Endometrial microvascular endothelial cells (primary cell): ENCODE measurements around the gene AKAP6. TPM values are rescaled to one million over a fixed set of nuclear protein-coding genes. Genes with fewer than 3 reads are reported as not detected.

Source experiments
- in situ Hi-C: cut with HindIII; loops from 2 replicates; pipeline ENCODE4 v1.10.0; 2017; ENCODE audit warnings: low sequenced_read_pairs, low pct_unique_long_range_greater_than_20kb; ENCODE audit errors: inconsistent ontology term
- total RNA-seq: library from RNA; depleted of rRNA; stranded (reverse); fragments of >200 nt; gene quantifications from one replicate; pipeline ENCODE4 v1.2.3, GENCODE V29; 2015; ENCODE audit errors: inconsistent ontology term

The AKAP6 gene
- total RNA-seq, 1 donor from 2014 or later, result under 0.01 TPM

DNA sequence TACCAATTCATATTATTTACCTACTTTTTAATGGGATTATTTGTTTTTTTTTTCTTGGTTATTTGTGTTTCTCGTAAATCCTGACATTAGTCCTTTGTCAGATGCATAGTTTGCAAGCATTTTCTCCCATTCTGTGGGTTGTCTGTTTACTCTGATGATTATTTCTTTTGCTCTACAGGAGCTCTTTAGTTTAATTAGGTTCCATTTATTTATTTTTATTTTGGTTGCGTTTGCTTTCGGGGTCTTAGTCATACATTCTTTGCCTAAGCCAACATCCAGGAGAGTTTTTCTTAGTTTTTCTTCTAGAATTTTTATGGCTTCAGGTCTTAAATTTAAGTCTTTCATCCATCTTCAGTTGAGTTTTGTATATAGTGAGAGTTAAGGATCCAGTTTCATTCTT lies 289.9 kb downstream of the AKAP6 start:
- in situ Hi-C loops, result no loop called here

DNA sequence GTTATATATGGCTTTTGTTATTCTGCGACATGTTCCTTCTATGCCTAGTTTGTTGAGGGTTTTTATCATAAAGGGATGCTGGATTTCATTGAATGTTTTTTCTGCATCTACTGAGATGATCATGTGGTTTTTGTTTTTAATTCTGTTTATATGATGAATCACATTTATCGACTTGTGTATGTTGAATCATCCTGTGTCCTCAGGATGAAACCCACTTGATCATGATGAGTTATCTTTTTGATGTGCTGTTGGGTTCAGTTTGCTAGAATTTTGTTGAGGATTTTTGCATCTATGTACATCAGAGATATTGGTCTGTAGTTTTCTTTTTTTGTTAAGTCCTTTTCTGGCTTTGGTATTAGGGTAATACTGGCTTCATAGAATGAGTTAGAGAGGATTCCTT lies 291.2 kb downstream of the AKAP6 start:
- in situ Hi-C loops, result no loop called here

DNA sequence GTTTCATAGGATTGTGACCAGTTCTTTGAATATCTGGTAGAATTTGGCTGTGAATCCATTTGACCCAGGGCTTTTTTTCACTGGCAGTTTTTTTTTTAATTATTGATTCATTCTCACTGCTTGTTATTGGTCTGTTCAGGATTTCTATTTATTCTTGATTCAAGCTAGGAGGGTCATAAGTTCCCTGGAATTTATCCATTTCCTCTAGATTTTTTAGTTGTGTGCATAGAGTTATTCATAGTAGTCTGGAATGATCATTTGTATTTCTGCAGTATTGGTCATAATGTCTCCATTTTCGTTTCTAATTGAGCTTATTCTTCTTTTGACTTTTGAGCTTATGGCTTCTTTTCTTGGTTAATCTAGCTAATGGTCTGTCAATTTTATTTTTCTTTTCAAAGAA lies 291.6 kb downstream of the AKAP6 start:
- in situ Hi-C loops, result no loop called here

DNA sequence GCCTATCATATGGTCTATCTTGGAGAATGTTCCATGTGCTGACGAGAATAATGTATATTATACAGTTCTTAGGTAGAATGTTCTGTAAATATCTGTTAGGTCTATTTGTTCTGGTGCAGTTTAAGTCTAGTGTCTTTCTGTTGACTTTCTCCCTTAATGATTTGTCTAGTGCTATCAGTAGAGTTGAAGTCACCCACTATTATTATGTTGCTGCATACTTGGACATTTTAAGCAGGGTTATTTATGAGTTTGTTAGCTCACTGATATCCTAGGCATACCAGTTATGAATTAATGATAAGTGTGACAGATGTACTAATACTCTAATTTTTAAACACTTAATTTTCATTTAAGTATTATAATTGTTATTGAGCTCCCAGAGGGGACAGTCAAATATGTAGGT lies 292.5 kb downstream of the AKAP6 start:
- in situ Hi-C loops, result no loop called here

DNA sequence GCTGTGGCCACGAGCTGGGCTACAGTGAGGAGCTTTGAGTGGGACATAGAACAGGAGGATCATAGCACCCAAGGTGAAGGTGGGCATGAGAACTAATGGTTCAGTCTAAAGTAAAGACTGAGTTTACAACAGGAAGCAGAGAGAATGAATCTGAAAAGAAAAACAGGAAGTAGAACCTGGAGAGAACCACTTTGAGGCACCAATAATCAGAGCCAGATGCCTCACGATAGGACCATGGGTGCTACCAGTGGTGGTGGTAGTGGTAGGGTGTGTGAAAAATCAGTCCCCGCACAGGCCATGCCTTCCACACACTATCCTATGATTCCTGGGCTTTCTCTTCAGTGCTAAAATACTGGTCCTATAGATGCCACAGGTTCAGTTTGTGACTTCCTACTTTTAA lies 293.6 kb downstream of the AKAP6 start:
- in situ Hi-C loops, result no loop called here

DNA sequence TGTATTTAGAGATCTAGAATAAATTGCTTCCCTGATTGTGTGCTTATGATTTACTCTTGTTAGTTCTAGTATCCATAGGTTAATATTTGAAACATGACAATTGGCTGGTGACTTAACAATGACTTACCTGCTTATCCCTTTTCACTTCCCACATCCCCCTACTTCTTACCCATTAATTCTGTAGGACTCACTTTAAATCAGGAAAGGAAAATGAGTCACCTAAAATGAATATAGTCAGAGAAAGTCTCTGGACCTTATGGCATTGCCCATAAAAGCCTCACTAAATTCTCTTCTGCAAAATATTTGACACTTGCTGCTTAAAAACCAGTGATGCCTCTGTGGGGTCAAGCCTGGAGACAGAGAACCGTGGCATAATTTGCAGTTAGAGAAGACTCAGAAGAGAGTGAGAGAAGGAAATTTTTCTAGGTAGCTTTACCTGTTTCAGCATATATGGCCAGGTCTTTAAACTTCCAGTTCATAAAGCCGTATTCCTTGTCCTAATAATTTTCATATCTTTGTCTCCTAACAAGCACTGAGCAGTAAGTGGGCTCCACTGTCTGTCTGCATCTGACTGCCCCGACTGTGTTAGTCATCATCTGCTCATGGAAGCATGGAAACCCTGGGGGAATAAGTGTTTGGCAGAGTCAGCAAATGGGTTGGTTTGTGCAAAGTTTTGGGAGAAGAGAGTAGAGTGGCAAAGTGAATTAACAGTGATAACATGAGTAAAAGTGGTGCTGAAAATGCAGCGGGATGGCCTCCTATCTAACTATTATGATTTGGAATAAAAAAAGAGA lies 294.4 kb downstream of the AKAP6 start:
- in situ Hi-C loops, result no loop called here

DNA sequence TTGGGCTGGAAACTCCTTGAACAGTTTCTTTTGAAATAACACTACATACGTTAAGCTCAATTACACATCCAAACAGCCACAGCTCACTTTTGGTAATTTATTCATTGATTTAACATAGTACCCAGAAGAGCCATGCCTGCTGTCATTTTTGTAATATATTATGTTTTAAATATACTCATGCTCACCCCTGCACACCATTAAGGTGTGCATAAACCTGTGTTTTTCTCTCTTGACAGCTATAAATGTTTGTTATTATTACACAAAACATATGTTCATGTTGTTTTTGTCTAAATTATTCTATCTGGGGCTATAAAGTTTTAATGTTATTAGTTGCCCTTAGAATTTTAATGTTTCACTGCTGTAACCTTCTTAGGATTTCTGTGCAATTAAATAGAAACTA lies 296.1 kb downstream of the AKAP6 start:
- in situ Hi-C loops, result no loop called here

DNA sequence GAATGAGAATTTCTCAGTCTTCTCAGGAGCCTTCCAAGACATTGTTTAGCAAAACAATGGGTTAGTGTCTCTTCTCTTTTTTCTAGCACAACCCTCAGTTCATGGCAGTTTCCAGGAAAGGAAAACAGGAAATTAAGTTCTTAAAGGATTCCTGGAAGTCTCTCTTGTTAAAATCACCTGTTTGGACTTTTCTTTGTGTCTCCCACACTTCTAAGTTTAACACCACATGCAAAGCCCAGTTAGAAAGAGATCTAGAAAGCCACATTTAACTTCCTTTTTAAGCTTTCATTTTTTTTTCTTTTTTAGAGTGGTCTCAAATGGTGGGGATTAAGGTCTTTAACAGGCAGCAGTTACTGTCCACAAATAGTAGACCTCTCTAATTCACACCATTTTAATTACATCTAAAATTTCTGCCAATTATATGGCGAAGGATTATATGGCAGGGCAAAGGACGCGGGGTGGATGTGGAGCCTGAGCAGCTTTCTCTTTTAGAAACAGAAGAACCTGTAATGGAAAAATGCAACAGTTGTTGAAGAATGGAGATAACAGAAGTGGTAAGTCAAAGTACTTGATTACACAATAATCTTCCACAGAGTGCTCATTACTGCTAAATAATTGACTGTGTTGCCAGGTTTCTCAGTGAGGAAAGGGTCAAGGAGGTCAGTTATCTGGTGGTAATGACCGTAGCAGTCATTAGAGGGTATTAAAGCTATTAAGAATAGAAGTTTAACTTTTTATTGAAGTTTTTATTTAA lies 298.6 kb downstream of the AKAP6 start:
- in situ Hi-C loops, result no loop called here

DNA sequence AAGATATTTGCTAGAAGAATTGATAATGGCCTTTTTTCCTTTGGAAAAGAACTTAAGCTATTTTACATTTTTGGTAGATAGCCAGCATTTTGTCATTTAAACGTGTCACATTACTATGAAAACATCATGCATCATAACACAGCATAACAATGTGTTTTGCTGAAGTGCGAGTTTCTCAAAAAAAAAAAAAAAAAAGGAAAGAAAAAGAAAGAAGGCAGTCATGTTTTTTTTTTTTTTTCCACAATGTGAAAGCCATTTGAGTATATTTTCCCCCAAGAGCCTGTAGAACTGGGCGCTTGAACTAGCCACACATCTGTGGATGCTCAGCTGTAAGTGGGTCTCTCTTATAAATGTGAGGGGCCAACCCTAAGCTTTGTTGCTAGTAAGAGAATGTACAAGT lies 300.1 kb downstream of the AKAP6 start:
- in situ Hi-C loops, result no loop called here

DNA sequence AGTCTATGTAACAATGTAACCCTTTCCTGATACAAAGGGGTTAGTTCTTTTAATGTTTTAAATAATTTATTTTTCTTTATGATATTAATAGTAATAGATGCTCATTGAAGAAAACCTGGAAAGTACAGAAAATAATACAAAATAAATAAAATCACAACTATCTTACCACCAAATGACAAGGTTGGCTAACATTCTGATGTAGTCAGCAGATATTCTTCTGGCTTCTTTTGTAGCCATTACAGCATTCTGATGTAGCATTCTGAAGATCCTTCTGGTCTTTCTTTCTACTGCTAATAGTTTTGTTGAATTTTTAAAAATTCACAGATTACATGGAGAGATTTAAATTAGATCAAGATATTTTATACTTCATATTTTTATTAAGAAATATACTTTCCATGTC lies 301.6 kb downstream of the AKAP6 start:
- in situ Hi-C loops, result no loop called here

DNA sequence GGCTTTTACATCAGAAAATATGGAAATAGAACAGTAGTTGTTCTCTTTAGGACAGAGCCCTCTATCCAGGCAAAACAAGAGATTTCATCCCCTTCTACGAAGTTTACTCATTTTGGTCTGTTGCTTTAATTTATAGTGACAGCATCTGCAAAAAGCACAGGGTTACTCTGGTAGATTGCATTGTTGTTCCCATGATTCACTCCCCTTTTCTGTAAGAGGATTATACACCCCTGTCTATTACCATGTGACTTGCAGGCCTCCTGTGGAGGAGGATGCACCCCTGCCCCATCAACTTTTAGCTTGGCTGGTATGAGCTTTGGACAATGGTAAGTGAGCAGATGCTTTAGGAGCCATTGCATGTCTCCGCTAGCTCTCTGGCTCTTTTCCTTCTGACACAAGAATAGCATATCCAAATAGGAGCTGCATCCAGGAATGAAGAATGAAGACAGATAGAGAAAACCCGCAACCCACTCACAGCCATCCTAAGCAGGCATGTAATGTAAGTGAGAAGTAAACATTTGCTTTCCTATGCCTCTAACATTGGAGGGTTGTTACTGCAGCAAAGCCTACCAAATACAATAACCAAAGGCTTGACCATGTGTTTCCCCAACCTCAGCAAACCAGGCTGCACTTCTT lies 304.2 kb downstream of the AKAP6 start:
- in situ Hi-C loops, result no loop called here

DNA sequence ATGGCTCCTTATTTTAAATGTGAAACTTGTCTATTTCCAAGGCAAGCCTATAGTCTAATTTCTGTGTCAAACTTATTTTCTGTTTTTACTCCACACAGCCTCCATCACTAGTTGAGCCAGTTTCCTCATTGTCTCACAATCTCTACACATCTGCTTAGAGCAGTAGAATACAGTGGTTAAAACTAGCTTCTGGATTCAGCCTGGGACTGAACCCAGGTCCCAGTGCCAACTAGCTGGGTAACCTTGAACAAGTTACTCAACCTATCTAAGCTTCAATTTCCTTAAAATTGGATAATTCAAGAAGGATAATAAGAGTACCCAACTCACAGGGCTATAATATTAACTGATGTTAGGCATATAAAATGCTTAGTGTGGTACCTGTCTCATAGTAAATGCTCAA lies 304.8 kb downstream of the AKAP6 start:
- in situ Hi-C loops, result no loop called here

DNA sequence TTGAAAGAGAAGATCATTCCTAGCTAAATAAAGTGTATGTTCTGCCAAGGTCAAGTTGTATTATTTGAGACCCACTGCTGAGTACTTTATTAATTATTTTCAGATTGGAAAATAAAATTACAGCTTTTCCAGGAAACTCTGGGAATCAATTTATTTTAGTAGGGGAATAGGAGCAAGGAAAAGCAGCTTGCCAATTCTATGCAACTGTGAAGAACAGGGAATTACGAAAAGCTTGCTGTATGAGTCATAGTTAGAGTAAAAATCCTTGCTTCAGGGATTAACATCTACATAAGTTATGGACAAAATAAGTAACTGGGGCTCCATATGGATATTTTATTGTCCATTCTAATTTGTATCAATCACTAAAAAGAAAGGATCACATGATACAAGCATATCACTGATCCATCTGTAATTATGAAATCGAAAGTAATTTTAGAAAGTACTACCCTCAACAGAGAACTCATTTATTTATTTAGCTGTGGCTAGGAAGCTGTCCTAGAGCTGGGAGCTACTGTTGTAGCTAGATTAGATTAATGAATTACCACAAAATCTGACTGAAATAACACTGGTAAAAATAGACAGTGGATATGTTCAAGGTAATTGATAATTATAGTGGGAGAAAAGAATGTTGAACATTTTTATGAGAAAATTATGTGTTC lies 306.1 kb downstream of the AKAP6 start:
- in situ Hi-C loops, result no loop called here

DNA sequence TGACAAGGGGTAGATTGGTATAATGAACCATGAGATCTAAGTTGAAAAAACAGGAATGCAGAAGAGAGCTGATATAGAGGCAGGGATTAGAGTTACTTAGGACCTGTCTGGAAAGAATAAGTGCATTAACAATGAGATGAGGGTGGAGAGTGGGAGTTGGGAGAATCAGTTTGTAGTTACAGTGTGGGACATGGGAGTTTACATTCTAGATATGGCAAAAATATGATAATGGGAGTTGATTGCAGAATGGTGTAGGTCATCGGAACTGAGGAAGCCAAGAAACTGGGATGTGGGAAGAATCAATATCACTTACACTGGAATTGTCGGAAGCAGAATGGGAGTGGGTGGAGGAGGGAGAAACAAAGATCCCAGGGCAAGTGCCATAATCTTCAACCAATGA lies 308.5 kb downstream of the AKAP6 start:
- in situ Hi-C loops, result no loop called here

DNA sequence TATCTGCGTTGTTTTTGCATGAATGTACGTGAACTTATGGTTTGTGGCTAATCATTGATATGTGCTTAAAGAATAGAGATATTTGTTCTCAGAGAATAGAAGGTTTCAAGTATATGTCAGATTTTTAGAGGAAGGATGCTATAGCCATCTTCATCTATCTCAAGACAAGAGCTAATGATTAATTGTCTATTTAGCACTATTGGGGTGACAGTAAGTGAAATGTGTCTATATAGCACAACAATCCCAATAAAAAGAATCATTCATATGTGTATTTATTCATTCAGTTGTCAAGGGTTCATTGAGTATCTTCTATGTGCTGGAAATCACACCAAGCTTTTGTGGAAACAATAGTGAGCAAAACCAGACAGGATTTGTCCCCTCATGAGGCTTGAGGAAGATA lies 310.1 kb downstream of the AKAP6 start:
- in situ Hi-C loops, result no loop called here

DNA sequence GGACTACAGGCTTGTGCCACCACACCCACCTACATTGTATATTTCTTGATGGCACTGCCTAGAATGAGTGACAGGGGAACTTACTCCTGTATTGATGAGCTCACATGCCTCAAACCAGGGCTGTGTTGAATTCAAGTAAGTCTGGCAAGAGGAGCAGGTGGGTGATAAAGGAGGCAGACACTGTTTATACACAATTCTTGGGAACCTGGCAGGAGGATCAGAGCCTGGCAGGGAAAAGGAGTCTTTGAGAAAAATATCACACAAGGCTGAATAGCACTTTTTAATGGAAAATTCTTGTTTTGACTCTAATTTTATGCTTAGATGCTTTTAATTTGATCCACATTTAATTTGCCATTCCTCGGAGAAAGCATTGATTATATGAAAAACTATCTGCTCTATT lies 316.5 kb downstream of the AKAP6 start:
- in situ Hi-C loops, result no loop called here

DNA sequence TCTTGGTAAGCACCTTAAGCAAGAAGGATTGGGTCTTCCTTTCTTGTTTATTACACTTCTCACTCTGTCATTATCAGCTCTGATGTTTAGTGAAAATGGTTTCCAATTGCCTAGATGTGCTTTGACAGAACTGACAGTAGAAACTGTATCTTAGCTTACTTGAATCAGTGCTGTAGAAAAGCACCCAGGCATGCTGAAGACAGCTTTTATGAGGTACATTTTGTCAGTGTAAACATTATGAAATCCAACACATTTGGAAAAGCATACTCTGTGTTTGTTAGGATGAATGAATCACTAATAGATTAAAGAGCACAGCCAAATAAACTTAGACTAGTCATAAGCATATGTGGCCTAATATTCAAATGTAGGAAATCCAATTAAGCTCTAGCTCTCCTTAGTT lies 319.3 kb downstream of the AKAP6 start:
- in situ Hi-C loops, result no loop called here

DNA sequence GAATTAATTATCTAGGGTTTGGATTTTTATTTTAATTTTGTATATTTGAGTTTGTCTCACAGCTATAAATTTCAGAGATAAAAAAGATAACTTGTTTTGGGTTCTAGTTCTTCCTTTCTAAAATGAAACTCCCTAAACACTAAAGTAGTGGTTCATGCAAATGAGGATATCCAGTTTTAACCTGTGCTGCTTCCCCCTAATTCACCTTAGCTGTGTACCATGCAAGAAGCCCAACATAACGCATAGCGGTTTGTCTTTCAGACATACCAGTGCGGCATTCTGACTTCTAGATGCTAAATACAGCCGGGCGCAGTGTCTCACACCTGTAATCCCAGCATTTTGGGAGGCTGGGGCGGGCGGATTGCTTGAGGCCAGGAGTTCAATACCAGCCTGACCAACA lies 320.9 kb downstream of the AKAP6 start:
- in situ Hi-C loops, result no loop called here

DNA sequence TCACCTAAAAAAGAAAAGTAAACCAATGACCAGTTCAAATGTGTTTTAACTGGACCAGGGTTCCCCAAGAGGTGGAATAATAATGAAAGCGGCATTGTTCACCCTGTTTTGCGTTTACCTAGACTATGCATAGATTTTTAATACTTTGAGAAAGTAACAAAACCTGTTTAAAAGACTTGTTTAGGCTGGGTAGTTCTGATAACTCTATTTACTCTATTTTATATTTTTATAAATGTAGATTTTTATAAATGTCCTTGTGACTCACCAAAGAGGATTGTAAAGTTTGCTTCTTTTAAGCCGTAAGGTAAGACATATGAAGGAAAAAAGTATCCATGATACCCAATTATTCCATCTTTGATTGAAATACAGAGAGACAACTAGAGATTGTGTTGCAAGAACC lies 321.6 kb downstream of the AKAP6 start:
- in situ Hi-C loops, result no loop called here

DNA sequence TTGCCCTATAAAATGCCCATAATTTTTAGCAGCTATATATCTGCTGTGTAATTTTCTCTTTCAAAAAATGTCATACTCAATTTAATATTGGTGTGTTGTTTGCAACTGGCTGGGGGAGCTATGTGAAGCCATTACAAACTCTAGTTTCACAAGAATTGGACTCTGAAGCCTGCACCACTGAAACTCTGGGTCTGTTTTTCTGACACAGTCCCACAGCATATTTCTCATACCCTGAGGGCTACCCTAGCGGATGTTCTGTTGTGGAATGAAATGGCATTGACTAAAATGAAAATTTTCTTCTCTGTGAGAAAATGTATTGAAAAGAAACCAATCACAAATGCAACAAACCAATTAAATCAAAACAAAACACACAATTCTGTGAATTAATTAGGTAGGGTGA lies 325.0 kb downstream of the AKAP6 start:
- in situ Hi-C loops, result no loop called here
